Colonic mucosa (tissue), 4 donors: ENCODE measurements around the gene MCTP1. TPM values are rescaled to one million over a fixed set of nuclear protein-coding genes. Genes with fewer than 3 reads are reported as not detected.
"Not testable (repeated sequence)": the region's sequence is repeated elsewhere in the genome, so short reads cannot be mapped to it uniquely, and the experiment has no call there.

Source experiments
- DNase-seq: peaks from one replicate; pipeline ENCODE4 v3.0.0-alpha.2; 2020
- H3K27ac ChIP-seq: fragments of 200-600 bp; one replicate; pipeline ENCODE4 v1.8.0; 2021
- H3K27me3 ChIP-seq: fragments of 200-600 bp; one replicate; pipeline ENCODE4 v1.8.0; 2021
- H3K36me3 ChIP-seq: fragments of 200-600 bp; one replicate; pipeline ENCODE4 v1.8.0; 2021
- H3K4me1 ChIP-seq: fragments of 200-600 bp; one replicate; pipeline ENCODE4 v1.8.0; 2021; ENCODE audit warnings: mild to moderate bottlenecking
- H3K4me3 ChIP-seq: fragments of 200-600 bp; one replicate; pipeline ENCODE4 v1.8.0; 2021
- H3K9ac ChIP-seq, 2 donors: one replicate each; pipeline ENCODE4 v1.7.0; 2013; ENCODE audit warnings: control low read depth in 2 of 2, low read depth in 2 of 2, low read length in 2 of 2
- H3K9me3 ChIP-seq: fragments of 200-600 bp; one replicate; pipeline ENCODE4 v1.8.0; 2021
- intact Hi-C: fragments of 100-400 bp; cut with DNase I; formaldehyde crosslinking; loops from one replicate; pipeline ENCODE4 v1.14.1; 2022
- total RNA-seq, 2 donors: library from RNA; stranded (reverse); fragmentation: NEBNext Ultra II Directional in 1 of 2; extraction: Animal tissue kit (Norgen Biotek cat#: 25700) in 1 of 2; gene quantifications; one replicate each; pipeline ENCODE4 v1.2.1, GENCODE V29; 2021
- TF ChIP-seq, protein P1 (sequence below): fragments of 200-600 bp; IDR thresholded peaks from one replicate; pipeline ENCODE4 v1.8.0; 2022; ENCODE audit warnings: antibody characterized with exemption, mild to moderate bottlenecking
- donor health status: healthy.
- donor health status: DM: no; HTN: no; CAD: no.
- donor health status: DM: no; HTN: no; CAD: no.

Gene MCTP1
- total RNA-seq, 2 donors from 2014 or later = 2.8 to 10.3 TPM

- Histone ChIP-seq H3K27me3 (no peaks in the 10 kb centered on the region), H3K4me1 (no peaks in the 10 kb centered on the region), H3K36me3 (no peaks in the 10 kb centered on the region), H3K9me3 (no peaks in the 10 kb centered on the region), H3K27ac (no peak overlapping the region), H3K9ac (no peak overlapping the region), H3K4me3 (no peak overlapping the region)
- no peak for DNase-seq
- TF ChIP-seq, protein P1, sequence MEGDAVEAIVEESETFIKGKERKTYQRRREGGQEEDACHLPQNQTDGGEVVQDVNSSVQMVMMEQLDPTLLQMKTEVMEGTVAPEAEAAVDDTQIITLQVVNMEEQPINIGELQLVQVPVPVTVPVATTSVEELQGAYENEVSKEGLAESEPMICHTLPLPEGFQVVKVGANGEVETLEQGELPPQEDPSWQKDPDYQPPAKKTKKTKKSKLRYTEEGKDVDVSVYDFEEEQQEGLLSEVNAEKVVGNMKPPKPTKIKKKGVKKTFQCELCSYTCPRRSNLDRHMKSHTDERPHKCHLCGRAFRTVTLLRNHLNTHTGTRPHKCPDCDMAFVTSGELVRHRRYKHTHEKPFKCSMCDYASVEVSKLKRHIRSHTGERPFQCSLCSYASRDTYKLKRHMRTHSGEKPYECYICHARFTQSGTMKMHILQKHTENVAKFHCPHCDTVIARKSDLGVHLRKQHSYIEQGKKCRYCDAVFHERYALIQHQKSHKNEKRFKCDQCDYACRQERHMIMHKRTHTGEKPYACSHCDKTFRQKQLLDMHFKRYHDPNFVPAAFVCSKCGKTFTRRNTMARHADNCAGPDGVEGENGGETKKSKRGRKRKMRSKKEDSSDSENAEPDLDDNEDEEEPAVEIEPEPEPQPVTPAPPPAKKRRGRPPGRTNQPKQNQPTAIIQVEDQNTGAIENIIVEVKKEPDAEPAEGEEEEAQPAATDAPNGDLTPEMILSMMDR = no peak
- intact Hi-C loops = no loop called here
These were observed 433.9 kb downstream of the MCTP1 start for GRCh38 chr5:94850960-94851359.

DNA sequence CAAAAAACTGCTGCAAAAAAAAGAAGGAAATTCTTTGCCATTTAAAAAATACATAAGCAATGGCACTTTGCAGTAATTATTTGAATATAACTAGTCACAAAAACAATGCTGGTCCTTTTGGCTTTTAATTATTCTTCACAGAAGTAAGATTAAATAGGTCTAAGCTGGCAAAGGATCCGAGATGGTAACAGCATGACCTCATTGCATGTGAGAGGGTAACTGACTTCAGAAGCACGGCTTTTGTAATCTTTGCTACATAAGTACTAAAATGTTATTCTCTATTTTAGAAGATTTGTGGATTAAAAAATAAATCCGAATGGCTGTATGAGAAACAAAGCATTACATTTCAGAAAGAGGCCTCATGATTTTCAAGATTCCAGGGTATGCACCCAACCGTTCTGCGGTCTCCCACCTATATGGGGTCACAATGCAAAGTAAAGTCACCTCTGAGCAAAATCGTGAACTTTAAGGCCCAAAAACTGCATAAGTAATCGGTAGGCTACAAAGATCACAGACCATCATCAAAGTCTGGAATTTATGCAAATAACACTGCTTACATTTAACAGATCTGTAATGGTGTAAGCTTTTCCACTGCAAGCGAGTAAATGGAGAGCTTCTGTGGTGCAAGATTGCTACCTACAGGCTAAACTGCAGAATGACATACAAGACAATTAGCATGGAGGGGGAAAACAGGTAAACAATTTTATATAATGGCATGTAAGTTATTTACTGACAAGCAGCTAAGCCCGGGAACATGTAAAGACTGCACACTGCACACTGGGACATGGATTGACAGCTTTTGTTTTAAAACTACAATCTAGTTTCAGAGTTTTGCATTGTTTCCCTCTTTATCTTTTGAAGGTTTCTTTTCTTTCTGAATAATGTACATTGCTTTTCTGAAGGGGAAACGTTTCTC, 434.8 kb downstream of the MCTP1 start:
- intact Hi-C loops = no loop called here

GRCh38 chr5:94849324-94849723, 435.6 kb downstream of the MCTP1 start:
- TF ChIP-seq, protein P1 = no peak
- Histone ChIP-seq H3K9me3 (no peaks in the 10 kb centered on the region), H3K4me1 (no peaks in the 10 kb centered on the region), H3K36me3 (no peaks in the 10 kb centered on the region), H3K9ac (no peak overlapping the region), H3K27ac (no peak overlapping the region), H3K4me3 (no peak overlapping the region), H3K27me3 (no peaks in the 10 kb centered on the region)
- DNase-seq = no peak
- intact Hi-C loops = no loop called here

More for the DNA sequence above, 434.8 kb downstream of the MCTP1 start:
- no peak for DNase-seq
- Histone ChIP-seq H3K4me1 (no peaks in the 10 kb centered on the region), H3K27ac (no peak overlapping the region), H3K9me3 (no peaks in the 10 kb centered on the region), H3K9ac (no peak overlapping the region), H3K4me3 (no peak overlapping the region), H3K36me3 (no peaks in the 10 kb centered on the region), H3K27me3 (no peaks in the 10 kb centered on the region)
- TF ChIP-seq, protein P1 = peak; percentile 20

- no peak overlapping the region for H3K27ac ChIP-seq
- no peak overlapping the region for H3K4me3 ChIP-seq
- no peak for DNase-seq
- no peaks in the 10 kb centered on the region for H3K36me3 ChIP-seq
- no peaks in the 10 kb centered on the region for H3K9me3 ChIP-seq
- H3K4me1 ChIP-seq = no peaks in the 10 kb centered on the region
- TF ChIP-seq, protein P1 = no peak
- H3K9ac ChIP-seq = no peak overlapping the region
- H3K27me3 ChIP-seq = no peaks in the 10 kb centered on the region
- intact Hi-C loops = no loop called here
These were observed 437.2 kb downstream of the MCTP1 start for GRCh38 chr5:94847726-94848125.

DNA sequence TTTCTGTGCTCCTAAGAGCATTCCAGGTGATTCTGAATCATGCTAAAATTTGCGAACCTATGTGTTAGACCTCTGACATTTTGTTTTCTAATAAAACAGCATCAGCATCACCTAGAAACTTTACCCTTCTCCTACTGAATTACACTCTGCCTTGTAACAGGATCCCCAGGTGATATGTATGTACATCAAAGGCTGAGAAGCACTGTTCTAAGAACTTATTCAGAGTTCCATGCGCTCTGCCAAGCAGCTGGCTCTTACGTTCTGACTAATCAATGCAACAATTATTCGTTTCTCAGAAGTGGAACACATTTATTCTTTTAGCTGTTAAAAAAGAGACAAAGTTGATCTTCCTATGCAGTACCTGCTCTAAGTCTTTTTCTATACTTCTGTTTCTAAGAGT, 437.9 kb downstream of the MCTP1 start:
- intact Hi-C loops = no loop called here
- no peaks in the 10 kb centered on the region for H3K4me1 ChIP-seq
- no peaks in the 10 kb centered on the region for H3K36me3 ChIP-seq
- H3K9ac ChIP-seq = no peak overlapping the region
- no peak overlapping the region for H3K27ac ChIP-seq
- TF ChIP-seq, protein P1 = no peak
- H3K27me3 ChIP-seq = no peaks in the 10 kb centered on the region
- H3K4me3 ChIP-seq = no peak overlapping the region
- H3K9me3 ChIP-seq = no peaks in the 10 kb centered on the region
- no peak for DNase-seq

GRCh38 chr5:94845696-94846095, 439.2 kb downstream of the MCTP1 start:
- H3K9me3 ChIP-seq, H3K36me3 ChIP-seq, H3K27ac ChIP-seq, DNase-seq, intact Hi-C loops, H3K4me3 ChIP-seq, H3K4me1 ChIP-seq, H3K27me3 ChIP-seq, H3K9ac ChIP-seq: not testable (repeated sequence)
